Activated CD8-positive, alpha-beta memory T cell treated with anti-CD3 and anti-CD28 coated beads, Interleukin-2, amount 50 U/mL, for 48 hours (primary cell): ENCODE measurements around the gene NDUFB10.
"Not testable (repeated sequence)": the region's sequence is repeated elsewhere in the genome, so short reads cannot be mapped to it uniquely, and the experiment has no call there.

Experiments
- DNase-seq: peaks from one replicate; pipeline ENCODE4 v3.0.0-alpha.2; 2020

The NDUFB10 gene

GRCh38 chr16:1926271-1926670, 33.1 kb upstream of the NDUFB10 start:
- DNase-seq = no peak

- no peak for DNase-seq
Observed at GRCh38 chr16:1929105-1929504, 30.2 kb upstream of the NDUFB10 start.

GRCh38 chr16:1929578-1930337, 29.6 kb upstream of the NDUFB10 start:
- DNase-seq = peak; percentile 99

- no peak for DNase-seq
Observed at GRCh38 chr16:1930338-1930720, 29.0 kb upstream of the NDUFB10 start.

- no peak for DNase-seq
Observed at GRCh38 chr16:1932050-1933028, 27.0 kb upstream of the NDUFB10 start.

GRCh38 chr16:1933097-1933661, 26.2 kb upstream of the NDUFB10 start:
- no peak for DNase-seq

GRCh38 chr16:1936945-1937479, 22.3 kb upstream of the NDUFB10 start:
- DNase-seq = no peak

GRCh38 chr16:1938316-1938715, 21.0 kb upstream of the NDUFB10 start:
- no peak for DNase-seq

- no peak for DNase-seq
Observed at GRCh38 chr16:1938910-1939309, 20.4 kb upstream of the NDUFB10 start.

GRCh38 chr16:1939833-1940232, 19.5 kb upstream of the NDUFB10 start:
- not testable (repeated sequence) for DNase-seq

- no peak for DNase-seq
Observed at GRCh38 chr16:1940273-1941161, 18.8 kb upstream of the NDUFB10 start.

- no peak for DNase-seq
Observed at GRCh38 chr16:1941162-1942046, 17.9 kb upstream of the NDUFB10 start.

GRCh38 chr16:1942047-1942809, 17.1 kb upstream of the NDUFB10 start:
- no peak for DNase-seq

GRCh38 chr16:1942810-1943726, 16.3 kb upstream of the NDUFB10 start, which contains the start of gene MSRB1:
TSS of gene MSRB1 (minus strand) at chr16:1943199. CDS start at chr16:1943156, 43 bp downstream.
- DNase-seq = peak; percentile 99

- no peak for DNase-seq
Observed at GRCh38 chr16:1944612-1945199, 14.6 kb upstream of the NDUFB10 start.

- no peak for DNase-seq
Observed at GRCh38 chr16:1945559-1946391, 13.6 kb upstream of the NDUFB10 start.

- DNase-seq = no peak
Observed at GRCh38 chr16:1946495-1947368, 12.6 kb upstream of the NDUFB10 start.
